HG03439 (cell line): ENCODE results near the gene MPP2.
"Not testable (repeated sequence)": the region's sequence is repeated elsewhere in the genome, so short reads cannot be mapped to it uniquely, and the experiment has no call there.

Source experiments
- ATAC-seq: cut with Tn5 transposase; IDR thresholded peaks from one replicate; pipeline ENCODE4 v1.9.1; 2021; ENCODE audit warnings: mild to moderate bottlenecking, moderate library complexity; ENCODE audit not compliant: unreplicated experiment

The MPP2 gene

GRCh38 chr17:43931062-43931571 lies 23.8 kb upstream of the MPP2 start:
- no peak for ATAC-seq

DNA sequence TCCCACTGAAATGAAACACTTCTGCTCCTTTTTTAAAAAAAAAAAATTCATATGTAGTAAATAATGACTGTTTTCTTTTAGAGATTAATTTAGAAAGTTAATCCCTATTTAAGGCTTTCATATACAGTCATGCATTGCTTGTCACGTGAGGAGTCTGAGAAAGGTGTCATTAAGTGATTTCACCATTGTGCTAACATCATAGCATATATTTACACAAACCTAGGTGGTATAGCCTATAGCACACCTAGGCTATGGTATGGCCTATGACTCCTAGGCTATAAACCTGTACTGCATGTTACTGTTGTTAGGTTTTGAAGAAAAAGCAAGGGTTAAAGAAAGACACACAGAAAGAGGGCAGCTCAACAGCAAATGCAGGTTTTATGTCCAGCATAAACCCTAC lies 21.3 kb upstream of the MPP2 start:
- ATAC-seq: no peak

DNA sequence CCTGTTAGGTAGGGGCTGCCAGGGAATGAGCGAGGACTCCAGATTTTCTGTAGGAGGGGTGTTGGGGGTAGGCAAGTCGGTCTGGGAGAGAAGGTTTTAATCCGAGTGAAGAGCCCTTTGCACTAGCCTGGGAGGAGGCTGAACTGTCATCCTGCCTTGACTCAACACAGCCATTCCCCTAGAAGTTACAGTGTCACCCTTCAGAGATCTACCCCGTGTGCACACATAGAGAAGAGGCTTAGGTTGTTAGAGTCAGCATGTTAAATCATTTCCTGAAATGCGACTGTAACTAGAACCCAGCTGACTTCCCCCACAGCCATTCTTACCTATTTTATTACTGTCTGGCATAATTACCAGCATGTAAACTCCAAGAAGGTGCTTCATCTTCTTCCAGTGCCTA lies 20.6 kb upstream of the MPP2 start:
- not testable (repeated sequence) for ATAC-seq

- no peak for ATAC-seq
These were observed 19.9 kb upstream of the MPP2 start for GRCh38 chr17:43927060-43927864.

DNA sequence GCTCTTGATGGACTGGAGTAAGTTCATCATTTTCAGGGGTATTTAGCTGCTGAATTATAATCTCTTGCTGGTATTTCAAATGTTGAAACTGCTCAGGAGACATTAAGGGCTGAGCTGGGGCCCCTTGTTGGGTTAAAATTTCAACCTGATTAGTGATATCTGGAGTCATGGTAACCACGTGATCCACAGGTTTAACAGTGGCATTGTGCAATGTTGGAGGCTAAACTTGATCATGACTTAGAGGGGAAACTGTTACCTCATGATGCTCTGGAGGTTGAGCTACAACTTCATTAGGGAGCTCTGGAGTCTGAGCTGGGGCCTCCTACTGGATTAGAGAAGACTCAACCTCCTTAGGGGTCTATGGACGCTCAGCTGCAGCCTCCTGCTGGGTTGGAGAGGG lies 17.2 kb upstream of the MPP2 start:
- ATAC-seq: no peak

- no peak for ATAC-seq
These were observed 13.3 kb upstream of the MPP2 start for GRCh38 chr17:43920500-43921095.

- ATAC-seq: no peak
These were observed 10.7 kb upstream of the MPP2 start for GRCh38 chr17:43918026-43918389.

DNA sequence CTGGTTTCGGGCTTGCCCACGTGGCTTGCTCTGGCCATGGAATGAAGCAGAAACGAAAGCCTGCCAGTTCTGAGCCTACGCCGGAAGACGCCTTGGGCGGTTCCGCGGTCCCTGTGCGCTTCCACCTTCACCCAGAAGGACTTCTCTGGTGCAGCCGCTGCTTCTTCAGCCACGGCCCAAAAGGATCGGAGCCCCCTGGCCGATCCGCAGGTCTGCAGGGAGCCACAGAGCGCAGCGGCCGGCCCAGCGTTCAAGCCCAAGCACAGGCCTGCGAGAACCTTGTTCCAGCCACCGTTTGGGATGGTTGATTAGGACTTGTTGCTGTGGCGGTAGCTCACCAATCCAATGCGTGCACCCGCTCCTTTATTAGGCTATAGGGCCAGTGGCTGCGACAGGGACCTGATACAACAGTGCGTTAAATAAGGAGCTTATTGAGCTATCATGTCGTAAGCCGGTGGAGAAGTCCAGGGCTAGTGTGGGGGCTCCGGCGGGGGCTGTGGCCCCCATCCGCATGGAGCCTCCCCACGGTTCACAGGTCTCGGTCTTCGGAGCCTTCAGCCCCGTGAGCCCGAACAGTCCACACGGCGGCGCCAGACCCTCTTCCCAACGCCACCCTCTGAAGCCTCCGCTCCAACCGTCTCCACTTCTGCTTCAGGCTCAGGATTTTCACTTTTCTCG lies 10.2 kb upstream of the MPP2 start:
- no peak for ATAC-seq

DNA sequence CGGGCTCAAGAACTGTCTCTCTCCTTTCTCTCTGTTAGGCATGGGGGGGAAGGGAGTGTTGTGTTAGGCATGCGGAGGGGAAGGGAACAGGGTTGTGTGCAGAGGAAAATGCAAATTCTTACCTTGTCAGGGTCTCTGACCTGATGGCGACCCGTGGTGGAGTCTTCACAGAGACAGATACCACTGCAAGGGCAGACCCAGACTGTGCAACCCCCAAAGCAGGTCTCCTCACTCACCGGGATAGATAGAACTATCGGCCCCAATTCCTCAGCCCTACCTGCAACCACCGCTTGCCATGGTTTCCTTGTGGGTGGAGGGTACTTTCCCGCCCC lies 9.6 kb upstream of the MPP2 start:
- ATAC-seq: no peak

- ATAC-seq: no peak
These were observed 9.0 kb upstream of the MPP2 start for GRCh38 chr17:43916385-43916784.

- no peak for ATAC-seq
These were observed 8.2 kb upstream of the MPP2 start for GRCh38 chr17:43915559-43915958.

DNA sequence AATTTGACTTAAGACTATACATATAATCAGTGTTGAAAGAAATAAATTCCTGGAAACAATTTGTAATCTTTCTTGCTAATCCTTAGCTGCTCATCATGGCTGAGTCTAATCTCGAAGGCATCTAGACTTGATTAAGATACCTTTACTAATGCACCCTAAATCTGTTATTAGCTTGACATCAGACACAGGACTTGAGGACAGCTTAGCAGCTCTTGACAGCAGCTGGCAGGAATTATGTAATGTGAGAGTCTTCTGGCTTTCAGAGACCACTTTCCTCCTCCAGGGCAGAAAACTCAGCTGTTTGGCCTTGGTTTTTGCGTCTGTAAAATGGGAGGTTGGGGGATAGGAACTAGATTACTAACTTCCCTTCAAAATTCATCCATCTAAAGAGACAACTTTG lies 7.1 kb upstream of the MPP2 start:
- no peak for ATAC-seq

DNA sequence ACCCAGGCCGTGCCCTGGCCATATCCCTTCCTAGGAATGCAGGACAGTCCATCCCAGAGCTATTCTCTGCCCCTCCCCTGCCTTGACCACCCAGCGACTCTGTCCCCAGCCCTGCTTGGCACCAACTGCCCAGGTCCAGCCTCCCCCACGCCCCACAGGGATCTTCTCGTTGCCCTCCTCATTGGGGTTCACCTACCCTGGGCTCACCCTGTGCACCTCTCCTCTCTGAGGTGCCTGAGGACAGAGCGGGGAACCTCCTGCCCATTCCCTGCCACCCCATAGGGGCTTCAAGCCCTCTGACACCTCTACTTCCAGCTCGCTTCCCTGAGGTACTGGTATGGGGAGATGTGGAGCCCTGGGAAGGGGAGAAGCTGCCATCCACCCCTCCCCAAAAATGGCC lies 6.2 kb upstream of the MPP2 start:
- no peak for ATAC-seq

- no peak for ATAC-seq
These were observed 5.4 kb upstream of the MPP2 start for GRCh38 chr17:43912635-43913304.

GRCh38 chr17:43911904-43912303 lies 4.6 kb upstream of the MPP2 start:
- no peak for ATAC-seq

- ATAC-seq: no peak
These were observed 2.3 kb upstream of the MPP2 start for GRCh38 chr17:43909537-43910231.

- no peak for ATAC-seq
These were observed 824 bp upstream of the MPP2 start for GRCh38 chr17:43907998-43908721.

DNA sequence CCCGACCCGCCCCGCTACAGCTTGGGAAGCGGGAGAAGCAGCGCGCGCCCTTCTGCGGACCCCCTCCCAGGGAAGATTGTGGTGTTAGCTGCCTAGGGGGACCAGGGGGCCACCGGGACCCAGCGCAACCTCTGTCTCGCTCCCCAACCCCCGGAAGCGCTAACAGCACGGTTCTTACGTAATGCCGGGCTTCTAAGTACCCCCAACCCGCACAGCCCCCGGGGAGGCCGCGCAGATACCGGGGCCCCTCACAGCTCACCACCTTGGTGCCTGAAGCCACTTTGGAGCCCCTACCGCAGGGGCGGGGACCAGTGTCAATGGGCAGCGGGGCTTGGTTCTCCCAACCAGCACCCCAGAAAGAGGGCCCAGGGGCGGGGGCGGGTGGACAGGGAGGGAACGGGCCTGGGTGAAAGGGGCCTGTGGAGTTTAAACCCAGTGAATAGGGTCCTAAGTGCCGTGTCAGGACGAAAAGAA lies 348 bp downstream of the MPP2 start:
- ATAC-seq: no peak

DNA sequence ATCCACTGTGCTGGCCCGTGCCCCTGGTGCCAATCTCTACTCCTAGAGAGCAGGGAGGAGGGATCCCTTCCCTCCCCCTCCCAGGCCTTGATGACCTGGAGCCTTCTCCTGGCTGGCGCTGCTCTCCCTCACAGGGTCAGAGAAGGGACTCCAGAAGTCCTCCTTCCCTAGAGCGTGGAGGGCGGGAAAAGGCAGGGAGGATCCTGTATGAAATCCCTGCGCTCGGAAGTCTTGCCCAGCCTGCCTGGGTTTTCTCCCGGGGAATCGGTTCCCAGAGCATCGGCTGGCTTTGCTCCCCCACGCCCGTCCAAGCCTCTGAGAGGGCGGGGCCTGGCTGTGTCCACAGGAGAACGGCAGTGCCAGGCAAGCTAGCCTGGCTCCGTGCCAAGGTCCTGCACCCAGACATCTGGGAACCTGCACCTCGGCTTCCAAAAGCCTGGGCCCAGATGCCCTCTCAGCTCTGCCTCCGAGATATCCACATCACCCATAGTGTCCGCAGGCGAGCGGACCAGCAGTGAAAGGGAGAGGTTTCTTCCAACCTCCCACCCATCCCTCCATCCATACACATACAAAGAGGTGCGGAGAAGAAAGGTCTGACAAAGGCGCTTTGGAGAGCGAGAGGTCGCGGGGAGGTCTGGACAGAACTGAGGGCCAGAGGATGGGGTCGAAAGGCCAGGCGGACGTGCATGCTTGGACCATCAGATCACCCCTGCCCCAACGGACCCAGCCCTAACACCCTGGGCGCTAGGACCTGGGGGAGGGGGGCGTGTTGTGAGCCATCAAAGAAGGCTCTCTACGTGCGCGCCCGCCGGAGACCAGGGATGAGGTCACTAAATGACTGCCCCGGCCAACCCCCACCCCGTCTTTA lies 1.1 kb downstream of the MPP2 start:
- ATAC-seq: no peak
